ENCODE measurements around the gene DUSP14.
"Not testable (repeated sequence)": the region's sequence is repeated elsewhere in the genome, so short reads cannot be mapped to it uniquely, and the experiment has no call there.

DUSP14 gene

GRCh38 chr17:37489197-37490001 is at the start of gene DUSP14:
Gene DUSP14, plus strand, starts transcription at chr17:37489891. Its CDS starts 22,382 bp downstream, at chr17:37512273.
- Histone ChIP-seq H3K4me3 (peak within 1 kb of the TSS; percentile 56 to 84 (median 76)), H3K27ac (peak within 1 kb of the TSS; percentile 85 to 99 (median 93))

- Histone ChIP-seq H3K4me3 (no peak overlapping the region), H3K27ac (no peak overlapping the region)
These were observed 49.3 kb upstream of the DUSP14 start for GRCh38 chr17:37440424-37440823.

DNA sequence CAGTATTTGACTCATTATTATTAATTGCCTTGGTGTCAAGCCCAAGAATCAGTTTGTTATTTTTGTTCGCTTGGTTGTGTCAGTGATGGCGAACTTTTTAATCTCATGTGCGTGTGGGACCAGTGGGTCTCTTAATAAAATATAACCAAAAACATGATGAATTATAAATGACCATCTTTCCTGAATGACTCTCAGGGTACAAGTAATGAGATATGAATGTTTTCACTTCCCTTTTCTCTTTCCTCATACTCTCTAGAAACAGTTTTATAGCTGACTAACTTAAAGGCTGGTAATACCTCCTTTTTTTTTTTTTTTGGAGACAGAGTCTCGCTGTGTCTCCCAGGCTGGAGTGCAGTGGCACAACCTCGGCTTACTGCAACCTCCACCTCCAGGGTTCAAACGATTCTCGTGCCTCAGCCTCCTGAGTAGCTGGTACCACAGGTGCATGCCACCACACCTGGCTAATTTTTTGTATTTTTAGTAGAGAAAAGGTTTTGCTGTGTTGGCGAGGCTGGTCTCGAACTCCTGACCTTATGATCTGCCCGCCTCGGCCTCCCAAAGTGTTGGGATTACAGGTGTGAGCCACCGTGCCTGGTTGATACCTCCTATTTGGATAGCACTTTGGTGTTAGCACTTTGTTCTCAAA is 48.2 kb upstream of the DUSP14 start:
- not testable (repeated sequence) for H3K27ac ChIP-seq, H3K4me3 ChIP-seq

GRCh38 chr17:37446027-37446426 is 43.7 kb upstream of the DUSP14 start:
- Histone ChIP-seq H3K27ac (no peak overlapping the region), H3K4me3 (no peak overlapping the region)

DNA sequence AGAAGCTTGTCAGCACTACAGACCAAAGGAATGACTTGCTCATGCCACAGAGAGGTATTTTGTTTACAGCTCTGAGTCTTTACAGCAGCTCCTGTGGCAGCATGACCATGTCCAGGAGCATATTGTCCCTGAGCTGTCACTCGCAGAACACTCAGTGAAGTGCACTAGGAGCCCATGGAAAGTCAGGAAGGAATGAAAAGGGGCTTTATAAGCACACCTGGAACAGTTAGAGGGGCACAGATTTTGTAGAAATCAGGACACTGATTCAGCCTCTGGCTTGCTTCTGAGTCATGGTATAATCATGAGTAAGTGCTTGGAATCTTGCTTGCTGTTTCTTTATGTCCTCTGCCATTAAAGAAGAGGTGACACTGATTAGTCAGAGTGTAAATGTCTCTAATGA is 42.0 kb upstream of the DUSP14 start:
- peak overlapping the region in 4 of 21 experiments; percentile 7 to 58 (median 36) for H3K27ac ChIP-seq
- no peak overlapping the region for H3K4me3 ChIP-seq

GRCh38 chr17:37450112-37450511 is 39.6 kb upstream of the DUSP14 start:
- Histone ChIP-seq H3K27ac (peak overlapping the region in 16 of 21 experiments; percentile 5 to 71 (median 44)), H3K4me3 (no peak overlapping the region)

DNA sequence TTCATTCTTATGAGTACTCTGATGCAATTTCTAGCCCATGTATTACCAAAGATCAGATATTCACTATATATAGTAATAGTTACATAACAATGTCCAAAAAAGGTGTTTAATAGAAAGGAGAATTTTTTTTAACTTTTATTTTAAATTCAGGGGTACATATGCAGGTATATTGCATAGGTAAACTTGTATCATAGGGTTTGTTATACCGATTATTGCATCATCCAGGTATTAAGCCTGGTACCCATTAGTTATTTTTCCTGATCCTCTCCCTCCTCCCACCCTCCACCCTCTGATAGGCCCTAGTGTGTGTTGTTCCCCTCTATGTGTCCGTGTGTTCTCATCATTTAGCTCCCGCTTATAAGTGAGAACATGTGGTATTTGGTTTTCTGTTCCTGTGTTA is 31.9 kb upstream of the DUSP14 start:
- H3K27ac ChIP-seq, H3K4me3 ChIP-seq: not testable (repeated sequence)

GRCh38 chr17:37458805-37459204 is 30.9 kb upstream of the DUSP14 start:
- no peak overlapping the region for H3K27ac ChIP-seq
- H3K4me3 ChIP-seq = no peak overlapping the region

DNA sequence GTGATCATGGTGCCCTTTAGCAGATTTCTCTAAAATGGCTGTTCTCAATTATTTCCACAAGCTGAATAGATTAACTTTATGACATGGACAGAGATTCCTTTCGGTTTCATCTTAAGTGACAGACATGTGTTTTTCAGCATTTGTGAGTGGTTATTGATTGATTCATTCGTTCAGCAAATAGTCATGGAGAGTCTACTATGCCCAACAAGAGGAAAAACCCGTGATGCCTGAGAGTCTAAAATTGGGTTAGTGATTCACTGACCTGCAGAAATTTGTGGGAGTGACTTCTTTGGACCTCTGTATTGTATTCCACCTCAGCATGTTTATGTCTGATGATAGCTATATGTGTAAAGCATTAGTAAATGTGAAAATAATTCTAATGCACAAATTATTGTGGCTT is 28.0 kb upstream of the DUSP14 start:
- Histone ChIP-seq H3K27ac (peak overlapping the region in 1 of 21 experiments; percentile 42), H3K4me3 (no peak overlapping the region)

DNA sequence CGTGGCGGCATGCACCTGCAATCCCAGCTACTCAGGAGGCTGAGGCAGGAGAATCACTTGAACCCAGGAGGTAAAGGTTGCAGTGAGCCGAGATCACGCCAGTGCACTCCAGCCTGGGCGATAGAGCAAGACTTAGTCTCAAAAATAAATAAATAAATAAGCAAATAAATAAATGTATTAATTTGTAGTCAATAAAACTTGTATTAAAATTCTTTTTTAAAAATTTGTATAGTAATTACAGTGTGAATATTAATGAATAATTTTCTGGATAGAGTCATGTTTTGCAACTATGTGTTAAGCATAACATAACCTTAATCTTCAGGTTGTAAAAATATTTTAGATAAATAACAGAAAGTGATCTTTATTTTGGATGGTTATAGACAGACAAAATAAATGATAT is 27.2 kb upstream of the DUSP14 start:
- Histone ChIP-seq H3K27ac (no peak overlapping the region), H3K4me3 (no peak overlapping the region)

GRCh38 chr17:37463039-37463438 is 26.7 kb upstream of the DUSP14 start:
- H3K27ac ChIP-seq = no peak overlapping the region
- no peak overlapping the region for H3K4me3 ChIP-seq

DNA sequence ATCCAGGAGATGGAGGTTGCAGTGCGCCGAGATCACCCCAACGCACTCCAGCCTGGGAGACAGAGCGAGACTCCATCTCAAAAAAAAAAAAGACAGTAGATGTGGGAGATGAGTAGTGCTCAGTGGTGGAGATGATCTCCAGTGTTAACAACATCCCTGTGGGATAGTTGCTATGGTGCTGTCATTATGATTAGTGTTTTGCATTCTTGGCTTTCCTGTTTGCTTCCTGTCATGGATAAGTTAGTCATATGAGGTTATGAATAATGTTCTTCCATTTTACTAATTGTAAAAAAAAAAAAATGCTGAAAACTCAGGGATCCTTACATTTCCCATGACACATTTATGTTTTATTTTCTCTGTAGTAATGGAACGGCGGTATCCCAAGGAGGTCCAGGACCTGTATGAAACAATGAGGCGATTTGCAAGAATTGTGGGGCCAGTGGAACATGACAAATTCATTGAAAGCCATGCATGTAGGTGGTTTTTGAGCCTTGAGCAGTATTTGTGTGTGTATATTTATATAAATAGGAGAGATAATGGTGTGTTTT is 24.5 kb upstream of the DUSP14 start:
- H3K4me3 ChIP-seq = no peak overlapping the region
- H3K27ac ChIP-seq = peak overlapping the region in 8 of 21 experiments; percentile 2 to 60 (median 30)

DNA sequence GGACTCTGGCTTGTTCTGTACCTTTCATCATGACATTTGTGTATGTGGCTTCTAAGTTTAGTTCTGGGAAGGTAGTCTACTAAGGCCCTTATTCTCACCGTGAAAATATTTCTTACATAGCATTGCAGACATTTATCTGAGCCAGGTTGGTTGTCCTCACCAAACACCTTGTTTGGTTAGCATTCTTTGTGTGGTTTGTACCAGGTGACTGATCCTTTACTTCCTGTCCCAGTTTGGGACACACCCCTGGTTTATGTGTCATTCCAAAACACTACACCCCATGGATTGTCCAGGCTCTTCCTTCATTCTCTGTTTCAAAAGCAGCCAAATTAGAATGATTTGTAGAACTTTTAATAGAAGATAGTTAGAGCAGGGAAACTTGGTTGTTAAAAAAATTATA is 23.2 kb upstream of the DUSP14 start:
- peak overlapping the region in 9 of 21 experiments; percentile 6 to 55 (median 27) for H3K27ac ChIP-seq

DNA sequence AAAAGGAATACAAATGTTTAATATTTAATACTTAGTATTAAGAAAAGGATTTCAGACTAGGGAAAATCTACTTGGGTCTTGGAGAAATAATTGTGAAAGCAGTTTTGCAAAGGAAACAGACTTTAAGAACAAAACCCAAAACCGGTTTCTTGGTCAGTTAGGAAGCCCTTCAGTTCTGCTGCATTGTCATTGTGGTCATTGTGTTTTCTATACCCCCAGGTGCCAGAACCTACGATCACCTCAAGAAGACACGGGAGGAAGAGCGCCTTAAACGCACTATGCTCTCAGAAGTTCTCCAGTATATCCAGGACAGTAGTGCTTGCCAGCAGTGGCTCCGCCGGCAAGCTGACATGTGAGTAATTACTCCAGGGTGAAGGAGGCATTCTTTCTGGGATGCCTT is 19.5 kb upstream of the DUSP14 start:
- H3K27ac ChIP-seq = no peak overlapping the region
- no peak overlapping the region for H3K4me3 ChIP-seq

More for the DNA sequence above, 23.2 kb upstream of the DUSP14 start:
- no peak overlapping the region for H3K4me3 ChIP-seq

GRCh38 chr17:37475731-37476420 is 13.8 kb upstream of the DUSP14 start:
- Histone ChIP-seq H3K4me3 (no peak overlapping the region), H3K27ac (peak overlapping the region in 18 of 21 experiments; percentile 24 to 80 (median 60))

GRCh38 chr17:37476431-37477120 is 13.1 kb upstream of the DUSP14 start:
- Histone ChIP-seq H3K27ac (peak overlapping the region in 19 of 21 experiments; percentile 16 to 80 (median 59)), H3K4me3 (no peak overlapping the region)

DNA sequence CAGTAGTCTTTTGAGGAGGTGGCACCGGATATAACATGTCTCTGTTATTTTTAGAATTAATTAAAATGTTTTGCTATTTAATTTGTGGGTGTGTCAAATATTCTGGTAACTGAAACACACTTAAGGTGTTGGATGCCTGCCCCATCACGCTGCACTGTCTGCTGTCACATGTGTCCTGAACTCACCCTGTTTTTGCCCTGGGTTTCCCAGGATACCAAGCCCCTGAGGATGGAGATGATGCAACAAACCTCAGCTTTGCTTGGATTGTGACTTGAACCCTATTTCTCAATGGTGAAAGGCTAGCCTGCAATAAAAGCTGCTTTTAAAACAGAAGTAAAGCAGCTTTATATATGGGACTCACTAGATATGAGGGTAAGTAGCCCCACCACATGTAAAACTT is 11.5 kb upstream of the DUSP14 start:
- H3K27ac ChIP-seq = peak overlapping the region in 7 of 21 experiments; percentile 18 to 73 (median 43)
- no peak overlapping the region for H3K4me3 ChIP-seq

DNA sequence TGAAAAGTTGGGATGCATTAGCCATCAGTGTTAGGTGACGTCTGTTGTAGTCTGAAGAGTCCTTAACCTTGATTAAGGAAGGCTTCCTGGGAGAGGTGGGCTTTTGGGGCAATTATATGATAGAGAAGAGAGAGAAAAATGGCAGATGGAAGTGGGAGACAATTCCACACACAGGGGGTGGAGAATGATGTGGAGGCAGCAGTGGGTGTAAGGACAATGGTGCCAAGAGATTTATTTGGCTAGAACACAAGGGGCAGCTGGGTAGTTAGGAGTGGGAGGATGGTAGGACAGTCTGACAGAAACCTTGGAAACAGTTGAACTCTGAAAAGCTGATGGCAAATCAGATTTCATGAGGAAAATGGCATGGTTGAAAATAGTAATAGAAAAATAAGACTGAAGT is 10.7 kb upstream of the DUSP14 start:
- Histone ChIP-seq H3K27ac (peak overlapping the region in 2 of 21 experiments; percentile 24 to 36), H3K4me3 (no peak overlapping the region)

GRCh38 chr17:37480427-37480826 is 9.3 kb upstream of the DUSP14 start:
- Histone ChIP-seq H3K4me3 (no peak overlapping the region), H3K27ac (peak overlapping the region in 1 of 21 experiments; percentile 14)
